Measurements from ENCODE around the gene ZNF536. TPM values are rescaled to one million over a fixed set of nuclear protein-coding genes. Genes with fewer than 3 reads are reported as not detected.

ZNF536 gene
- total and polyA plus RNA-seq, 12 donors: 2.3 to 10.8 (median 6.4) TPM

- no peak for TF ChIP-seq CTCF (IDR thresholded peaks at IDR 0.05)
- TF ChIP-seq POLR2A (IDR thresholded peaks at IDR 0.05): no peak
- Histone ChIP-seq H3K9me3 (replicated peaks in 1 of 3) (no peaks in the 10 kb centered on the region), H3K4me3 (no peak overlapping the region), H3K27ac (no peak overlapping the region), H3K36me3 (replicated peaks in 1 of 2) (no peaks in the 10 kb centered on the region), H3K27me3 (no peaks in the 10 kb centered on the region), H3K4me1 (replicated peaks in 1 of 2) (no peaks in the 10 kb centered on the region)
- WGBS, 4 donors: 87 to 92% (median 91%) methylated on average over 4 to 9 of the region's 9 CpGs
- no peak for DNase-seq
- intact Hi-C loops (cut with DNase I): no loop called here
Measured at GRCh38 chr19:30543243-30543945, 171.2 kb downstream of the ZNF536 start.

- DNase-seq: no peak
- no peaks in the 10 kb centered on the region for H3K4me1 ChIP-seq (replicated peaks in 1 of 2)
- WGBS, 4 donors: 78 to 98% (median 93%) methylated on average over 5 to 7 of the region's 7 CpGs
- no peaks in the 10 kb centered on the region for H3K36me3 ChIP-seq (replicated peaks in 1 of 2)
- TF ChIP-seq POLR2A (IDR thresholded peaks at IDR 0.05) (no peak), CTCF (IDR thresholded peaks at IDR 0.05) (no peak)
- no peak overlapping the region for H3K27ac ChIP-seq
- intact Hi-C loops (cut with DNase I): no loop called here
- H3K4me3 ChIP-seq: no peak overlapping the region
- no peaks in the 10 kb centered on the region for H3K27me3 ChIP-seq
- no peaks in the 10 kb centered on the region for H3K9me3 ChIP-seq (replicated peaks in 1 of 3)
Measured at GRCh38 chr19:30545752-30546151, 173.6 kb downstream of the ZNF536 start.

- no peak overlapping the region for H3K27ac ChIP-seq
- DNase-seq: no peak
- TF ChIP-seq POLR2A (IDR thresholded peaks at IDR 0.05) (no peak), CTCF (IDR thresholded peaks at IDR 0.05) (no peak)
- 74 to 83% (median 77%) methylated on average over 5 to 6 of the region's 6 CpGs for WGBS, 4 donors
- H3K4me1 ChIP-seq (replicated peaks in 1 of 2): no peaks in the 10 kb centered on the region
- no peaks in the 10 kb centered on the region for H3K27me3 ChIP-seq
- no peaks in the 10 kb centered on the region for H3K36me3 ChIP-seq (replicated peaks in 1 of 2)
- H3K4me3 ChIP-seq: no peak overlapping the region
- H3K9me3 ChIP-seq (replicated peaks in 1 of 3): no peaks in the 10 kb centered on the region
- intact Hi-C loops (cut with DNase I): no loop called here
Measured at GRCh38 chr19:30546332-30546731, 174.1 kb downstream of the ZNF536 start.

- intact Hi-C loops (cut with DNase I): no loop called here
- Histone ChIP-seq H3K4me3 (no peak overlapping the region), H3K27me3 (no peaks in the 10 kb centered on the region), H3K36me3 (replicated peaks in 1 of 2) (no peaks in the 10 kb centered on the region), H3K27ac (no peak overlapping the region), H3K4me1 (replicated peaks in 1 of 2) (no peaks in the 10 kb centered on the region), H3K9me3 (replicated peaks in 1 of 3) (no peaks in the 10 kb centered on the region)
- WGBS, 4 donors: 55 to 68% (median 59%) methylated on average over 2 of the region's 2 CpGs
- no peak for TF ChIP-seq POLR2A (IDR thresholded peaks at IDR 0.05)
- no peak for TF ChIP-seq CTCF (IDR thresholded peaks at IDR 0.05)
- no peak for DNase-seq
Measured at GRCh38 chr19:30547246-30547645, 175.1 kb downstream of the ZNF536 start.
